CD4-positive, alpha-beta T cell (primary cell): Measurements from ENCODE around the gene TP63. TPM values are rescaled to one million over a fixed set of nuclear protein-coding genes. Genes with fewer than 3 reads are reported as not detected.

Source experiments
- ATAC-seq: fragments of 200-7000 bp; cut with Tn5 transposase; one replicate; pipeline ENCODE4 v1.10.0; 2022; ENCODE audit warnings: mild to moderate bottlenecking; ENCODE audit not compliant: poor library complexity
- CTCF ChIA-PET: fragments of 350-600 bp; sonication (Branson Sonifier 250); formaldehyde crosslinking; loops from one replicate; lab custom pipeline; 2021; ENCODE audit warnings: antibody characterized with exemption, inconsistent platforms; lab: Charles Lee
- POLR2A ChIA-PET: fragments of 350-600 bp; sonication (Branson Sonifier 250); formaldehyde crosslinking; loops from one replicate; lab custom pipeline; 2021; ENCODE audit warnings: antibody characterized with exemption, inconsistent platforms; lab: Charles Lee
- DNase-seq, 14 experiments: peaks; one replicate each; pipeline ENCODE4 v3.0.0-alpha.2; 2013 to 2020; ENCODE audit warnings: mixed read lengths in 2 of 14
- H3K27ac ChIP-seq, 2 donors: one replicate each; pipeline versions ENCODE4 v1.5.1 to v1.7.0; 2013; ENCODE audit warnings: low read length in 2 of 2, low read depth in 1 of 2, mild to moderate bottlenecking in 1 of 2
- H3K27me3 ChIP-seq, 2 experiments: 1 replicate in 1 of 2; 2 replicates in 1 of 2; pipeline versions ENCODE4 v1.6.1 to v1.7.0; 2013; ENCODE audit warnings: low read length in 2 of 2, control low read depth in 1 of 2, mild to moderate bottlenecking in 1 of 2, moderate library complexity in 1 of 2; ENCODE audit not compliant: insufficient read depth in 2 of 2, control insufficient read depth in 1 of 2
- H3K36me3 ChIP-seq: one replicate; pipeline ENCODE4 v1.6.1; 2013; ENCODE audit warnings: low read length, control low read depth; ENCODE audit not compliant: insufficient read depth
- H3K4me1 ChIP-seq: one replicate; pipeline ENCODE4 v1.6.1; 2013; ENCODE audit warnings: low read length, control low read depth; ENCODE audit not compliant: insufficient read depth
- H3K4me3 ChIP-seq: one replicate; pipeline ENCODE4 v1.5.1; 2013; ENCODE audit warnings: mild to moderate bottlenecking, low read length, moderate library complexity
- H3K9me3 ChIP-seq, 2 experiments: 1 replicate in 1 of 2; 2 replicates in 1 of 2; pipeline versions ENCODE4 v1.6.1 to v1.7.0; 2013; ENCODE audit warnings: low read length in 2 of 2, mild to moderate bottlenecking in 2 of 2, control low read depth in 1 of 2, moderate library complexity in 1 of 2; ENCODE audit not compliant: control insufficient read depth in 1 of 2, insufficient read depth in 1 of 2
- H3K27ac Mint-ChIP-seq: one replicate; pipeline ENCODE4 v1.8.0; 2020; ENCODE audit warnings: mixed read lengths
- H3K27me3 Mint-ChIP-seq: one replicate; pipeline ENCODE4 v1.8.0; 2021; ENCODE audit warnings: mixed read lengths
- H3K36me3 Mint-ChIP-seq: one replicate; pipeline ENCODE4 v1.8.0; 2021; ENCODE audit warnings: low read depth, mixed read lengths
- H3K4me1 Mint-ChIP-seq: one replicate; pipeline ENCODE4 v1.8.0; 2021; ENCODE audit warnings: low read depth, mixed read lengths
- H3K4me3 Mint-ChIP-seq: one replicate; pipeline ENCODE4 v1.8.0; 2020; ENCODE audit warnings: mild to moderate bottlenecking, mixed read lengths
- H3K9me3 Mint-ChIP-seq: one replicate; pipeline ENCODE4 v1.8.0; 2020; ENCODE audit warnings: mixed read lengths
- CTCF ChIP-seq: fragments of 200-600 bp; IDR thresholded peaks from one replicate; pipeline ENCODE4 v1.8.0; 2022; ENCODE audit warnings: antibody characterized with exemption, mild to moderate bottlenecking
- intact Hi-C, 2 experiments: fragments of 100-400 bp; cut with DNase I in 1 of 2; cut with micrococcal nuclease in 1 of 2; formaldehyde crosslinking; loops; one replicate each; pipeline versions ENCODE4 v1.15.1 to v1.9.0; 2023 to 2025; cut with DNase I, micrococcal nuclease
- total RNA-seq, 174 experiments: library from RNA in 2 of 174; stranded (reverse) in 2 of 174; gene quantifications; one replicate each; pipeline ENCODE4 v1.2.3 and lab custom pipeline; 2021 to 2026

Gene TP63
- total RNA-seq, 2 experiments from 2014 or later, result 0.31 TPM; not detected in 1

DNA sequence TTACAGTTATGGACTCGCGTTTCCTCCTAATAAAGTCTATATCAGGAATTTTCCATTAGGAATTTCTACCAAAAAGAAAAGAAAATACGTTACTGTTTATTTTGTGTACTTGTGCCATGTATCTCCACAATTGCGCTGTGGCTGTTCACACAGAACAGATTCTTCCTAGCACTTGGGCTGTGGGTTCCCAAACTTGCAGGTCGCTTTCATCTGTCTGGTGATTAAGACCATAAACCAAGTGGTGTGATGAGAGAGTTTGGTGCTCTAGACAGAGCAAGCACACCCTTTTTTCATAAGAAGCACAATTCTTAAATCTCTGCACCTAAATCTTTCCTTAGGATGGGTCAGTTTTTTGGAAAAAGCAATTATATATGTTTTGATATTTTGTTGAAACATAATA lies 203.3 kb downstream of the TP63 start:
- Histone ChIP-seq H3K27me3 (no peaks in the 10 kb centered on the region), H3K4me1 (no peaks in the 10 kb centered on the region), H3K27ac (no peak overlapping the region), H3K9me3 (no peaks in the 10 kb centered on the region), H3K36me3 (no peaks in the 10 kb centered on the region), H3K4me3 (no peak overlapping the region)
- ChIA-PET CTCF (no interaction called here), POLR2A (no interaction called here)
- H3K9me3 Mint-ChIP-seq, result no peaks in the 10 kb centered on the region
- no peak for TF ChIP-seq CTCF
- intact Hi-C loops, result no loop called here
- no peaks in the 10 kb centered on the region for H3K4me1 Mint-ChIP-seq
- no peak for ATAC-seq
- no peak for DNase-seq
- H3K4me3 Mint-ChIP-seq, result no peak overlapping the region
- H3K36me3 Mint-ChIP-seq, result no peaks in the 10 kb centered on the region
- no peaks in the 10 kb centered on the region for H3K27me3 Mint-ChIP-seq
- no peak overlapping the region for H3K27ac Mint-ChIP-seq

DNA sequence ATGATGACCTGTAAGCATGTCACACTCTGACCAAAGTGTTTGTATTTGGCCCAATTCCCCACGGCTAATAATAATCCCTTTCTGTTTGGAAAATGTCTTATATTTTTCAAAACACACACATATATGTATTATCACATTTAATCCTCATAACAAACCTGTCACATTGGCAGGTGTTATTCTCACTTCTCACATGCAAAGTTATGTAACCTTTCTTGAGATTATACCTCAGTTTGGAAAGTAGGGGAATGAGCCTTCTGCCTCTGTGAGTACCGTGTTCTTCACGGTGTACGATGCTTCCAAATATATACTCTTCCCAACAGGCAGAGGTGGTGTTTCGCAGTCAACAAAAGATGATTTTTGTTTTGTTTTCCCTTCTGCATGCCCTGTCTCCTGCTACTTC lies 205.6 kb downstream of the TP63 start:
- no peaks in the 10 kb centered on the region for H3K9me3 Mint-ChIP-seq
- no peaks in the 10 kb centered on the region for H3K27me3 Mint-ChIP-seq
- Histone ChIP-seq H3K36me3 (no peaks in the 10 kb centered on the region), H3K27me3 (no peaks in the 10 kb centered on the region), H3K4me1 (no peaks in the 10 kb centered on the region), H3K27ac (no peak overlapping the region), H3K4me3 (no peak overlapping the region), H3K9me3 (no peaks in the 10 kb centered on the region)
- ATAC-seq (no peak), DNase-seq (no peak)
- ChIA-PET POLR2A (no interaction called here), CTCF (no interaction called here)
- no peak overlapping the region for H3K27ac Mint-ChIP-seq
- no peaks in the 10 kb centered on the region for H3K36me3 Mint-ChIP-seq
- intact Hi-C loops, result no loop called here
- H3K4me1 Mint-ChIP-seq, result no peaks in the 10 kb centered on the region
- no peak for TF ChIP-seq CTCF
- H3K4me3 Mint-ChIP-seq, result no peak overlapping the region

GRCh38 chr3:189838291-189838690 lies 207.1 kb downstream of the TP63 start:
- DNase-seq (no peak), ATAC-seq (no peak)
- no peaks in the 10 kb centered on the region for H3K9me3 Mint-ChIP-seq
- no peak overlapping the region for H3K27ac ChIP-seq
- H3K27me3 ChIP-seq, result no peaks in the 10 kb centered on the region
- H3K27me3 Mint-ChIP-seq, result no peaks in the 10 kb centered on the region
- POLR2A ChIA-PET, result interaction anchor here (0.6 kb wide), 1 partner anchor 22 kb away, joined by 3 read pairs; no protein-coding TSS in a partner anchor
- CTCF ChIA-PET, result interaction anchor here (1.1 kb wide), 1 partner anchor 12 kb away, joined by 3 read pairs; no protein-coding TSS in a partner anchor
- H3K4me3 ChIP-seq, result no peak overlapping the region
- H3K36me3 Mint-ChIP-seq, result no peaks in the 10 kb centered on the region
- intact Hi-C loops, result no loop called here
- H3K4me3 Mint-ChIP-seq, result no peak overlapping the region
- no peaks in the 10 kb centered on the region for H3K4me1 Mint-ChIP-seq
- no peak overlapping the region for H3K27ac Mint-ChIP-seq
- no peaks in the 10 kb centered on the region for H3K4me1 ChIP-seq
- no peak for TF ChIP-seq CTCF
- H3K9me3 ChIP-seq, result no peaks in the 10 kb centered on the region
- H3K36me3 ChIP-seq, result no peaks in the 10 kb centered on the region
